H54 (cell line): ENCODE data around the gene ZNF316.

Source experiments
- DNase-seq: peaks from one replicate; pipeline ENCODE4 v3.0.0; 2011; ENCODE audit warnings: low spot score, mixed read lengths; ENCODE audit not compliant: insufficient read length
- FAIRE-seq: peaks from 3 replicates; lab custom pipeline; 2011; peaks lifted over from hg19 to GRCh38; lab: Jason Lieb, UNC
- POLR2A ChIP-seq: IDR thresholded peaks from 2 replicates; pipeline ENCODE4 v1.6.1; 2011; ENCODE audit warnings: low read depth, mild to moderate bottlenecking, low read length

The ZNF316 gene

DNA sequence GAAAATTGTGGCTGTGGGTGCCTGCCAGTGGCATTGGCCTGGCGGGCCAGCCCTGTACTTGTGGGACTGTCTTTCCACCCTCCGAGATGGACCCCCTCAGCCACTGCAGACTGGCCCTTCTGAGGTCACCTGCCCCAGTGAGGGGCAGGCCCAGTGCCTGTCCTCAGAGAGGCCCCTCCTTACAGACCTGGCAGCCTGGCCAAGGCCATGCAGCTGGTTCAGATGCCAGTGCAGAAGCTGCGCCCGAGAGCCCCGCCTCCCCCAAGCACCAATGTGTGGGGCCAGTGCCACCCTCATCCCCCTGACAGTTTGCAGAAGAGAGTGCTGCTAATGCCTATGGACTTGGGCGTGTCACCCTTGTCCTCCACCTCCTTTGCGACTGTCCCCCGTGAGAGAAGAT lies 10.0 kb downstream of the ZNF316 start:
- FAIRE-seq (no peak), DNase-seq (no peak)
- no peak for TF ChIP-seq POLR2A

DNA sequence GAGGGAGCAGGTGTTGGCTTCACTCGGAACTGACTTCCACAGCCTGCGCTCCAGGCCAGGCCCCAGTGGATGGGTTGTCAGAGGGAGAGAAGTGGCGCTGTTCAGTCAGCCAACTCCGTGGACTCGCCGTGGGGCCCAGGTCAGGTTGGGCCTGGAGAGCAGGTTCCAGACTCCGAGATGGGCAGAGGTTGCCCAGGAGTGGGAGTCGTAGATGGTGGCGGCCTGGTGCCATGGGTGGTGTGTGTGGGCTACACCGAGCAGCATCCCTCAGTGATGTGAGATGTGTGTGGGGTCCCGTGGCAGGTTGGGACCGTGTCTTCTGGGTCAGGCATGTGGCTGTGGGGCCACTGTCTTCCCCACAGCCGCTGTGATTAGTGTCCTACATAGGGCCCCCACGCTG lies 10.4 kb downstream of the ZNF316 start:
- no peak for FAIRE-seq
- no peak for TF ChIP-seq POLR2A
- DNase-seq: no peak

- no peak for FAIRE-seq
Observed at GRCh38 chr7:6648066-6648814, 11.1 kb downstream of the ZNF316 start.

GRCh38 chr7:6648815-6649104 lies 11.6 kb downstream of the ZNF316 start:
- DNase-seq (no peak), FAIRE-seq (no peak)
- TF ChIP-seq POLR2A: no peak

More at GRCh38 chr7:6648066-6648814, 11.1 kb downstream of the ZNF316 start:
- DNase-seq: no peak
- TF ChIP-seq POLR2A: no peak

GRCh38 chr7:6649241-6649961 lies 12.3 kb downstream of the ZNF316 start:
- no peak for FAIRE-seq
- no peak for TF ChIP-seq POLR2A
- no peak for DNase-seq

DNA sequence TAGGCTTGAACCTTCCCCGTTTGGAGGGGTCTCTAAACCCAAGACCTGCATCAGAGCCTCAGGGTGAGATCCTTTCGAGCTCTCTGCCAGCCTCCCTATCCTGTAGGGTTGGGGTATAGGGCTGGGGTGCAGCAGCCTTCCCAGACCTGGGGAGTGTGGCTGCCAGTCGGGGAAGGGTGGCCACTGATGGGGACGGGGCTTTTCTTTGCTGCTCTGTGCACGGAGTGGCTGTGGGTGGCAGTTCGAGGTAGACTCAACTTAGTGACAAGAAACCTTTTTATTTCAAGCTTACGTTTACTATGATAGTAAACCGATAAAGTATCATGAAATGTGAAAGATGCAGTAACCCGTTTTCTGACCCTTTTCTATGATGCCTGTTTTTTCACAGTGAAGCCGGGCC lies 13.0 kb downstream of the ZNF316 start:
- TF ChIP-seq POLR2A: no peak
- no peak for FAIRE-seq
- no peak for DNase-seq

DNA sequence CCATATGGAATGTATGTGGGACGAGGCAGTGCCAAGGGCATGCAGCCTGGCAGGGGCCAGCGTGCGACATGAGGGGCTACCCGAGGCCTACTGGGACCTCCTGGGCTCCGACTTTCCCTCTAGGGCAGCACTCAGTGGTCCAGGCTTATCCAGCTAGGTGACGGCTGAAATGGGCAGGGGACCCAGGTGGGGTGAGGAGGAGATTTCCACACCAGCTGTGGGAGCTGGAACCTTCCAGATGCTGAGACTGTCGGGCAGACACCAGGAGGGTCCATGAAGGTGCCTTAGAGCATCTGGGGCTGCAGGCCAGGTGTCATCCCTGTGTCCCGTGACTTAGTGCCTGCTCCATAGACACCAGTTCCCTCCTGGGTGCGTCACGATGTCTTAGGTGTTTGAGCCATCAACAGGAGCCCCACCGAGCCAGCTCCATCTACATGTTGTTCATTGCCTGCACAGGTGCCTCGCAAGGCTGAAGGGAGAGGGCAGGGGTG lies 13.4 kb downstream of the ZNF316 start:
- no peak for DNase-seq
- FAIRE-seq: no peak
- no peak for TF ChIP-seq POLR2A

- FAIRE-seq (no peak), DNase-seq (no peak)
- no peak for TF ChIP-seq POLR2A
Observed at GRCh38 chr7:6651851-6652445, 14.8 kb downstream of the ZNF316 start.

- no peak for FAIRE-seq
- no peak for DNase-seq
- TF ChIP-seq POLR2A: no peak
Observed at GRCh38 chr7:6652446-6653011, 15.4 kb downstream of the ZNF316 start.

GRCh38 chr7:6653071-6654003 lies 16.2 kb downstream of the ZNF316 start:
- TF ChIP-seq POLR2A: no peak
- DNase-seq (no peak), FAIRE-seq (no peak)

DNA sequence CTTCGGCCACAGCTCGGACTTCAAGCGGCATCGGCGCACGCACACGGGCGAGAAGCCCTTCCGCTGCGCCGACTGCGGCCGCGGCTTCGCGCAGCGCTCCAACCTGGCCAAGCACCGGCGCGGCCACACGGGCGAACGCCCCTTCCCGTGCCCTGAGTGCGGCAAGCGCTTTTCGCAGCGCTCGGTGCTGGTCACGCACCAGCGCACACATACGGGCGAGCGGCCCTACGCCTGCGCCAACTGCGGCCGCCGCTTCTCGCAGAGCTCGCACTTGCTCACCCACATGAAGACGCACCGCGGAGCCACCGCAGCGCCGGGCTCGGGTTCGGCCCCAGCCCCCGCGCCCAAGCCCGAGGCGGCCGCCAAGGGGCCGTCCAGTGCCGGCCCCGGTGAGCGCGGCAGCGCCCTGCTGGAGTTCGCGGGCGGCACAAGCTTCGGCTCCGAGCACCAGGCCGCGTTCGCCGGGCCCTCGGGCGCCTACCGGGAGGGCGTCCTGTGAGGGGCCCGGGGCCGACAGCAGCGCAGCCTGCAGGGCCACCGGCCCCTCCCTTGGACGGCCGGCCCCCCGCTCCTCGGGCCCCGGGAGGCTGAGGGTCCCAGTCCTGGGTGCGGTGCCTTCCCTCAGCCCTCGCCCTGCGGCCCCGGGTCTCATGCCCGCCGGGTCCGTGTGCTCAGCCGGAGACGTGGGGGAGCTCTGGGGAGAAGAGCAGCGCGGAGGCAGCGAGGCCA lies 17.2 kb downstream of the ZNF316 start:
- no peak for DNase-seq
- TF ChIP-seq POLR2A: no peak
- no peak for FAIRE-seq

GRCh38 chr7:6654842-6655610 lies 17.9 kb downstream of the ZNF316 start:
- no peak for FAIRE-seq
- no peak for TF ChIP-seq POLR2A
- DNase-seq: no peak
